SK-N-SH (cell line): Measurements from ENCODE around the gene CDC73. TPM values are rescaled to one million over a fixed set of nuclear protein-coding genes. Genes with fewer than 3 reads are reported as not detected.

Experiments used
- CTCF ChIA-PET: fragments of 300-600, 350-600 bp; formaldehyde crosslinking; extraction: SDS; loops from one replicate; lab custom pipeline; 2021; lab: Yijun Ruan, JAX
- POLR2A ChIA-PET: fragments of 350-600 bp; sonication (Branson Sonifier 250); formaldehyde crosslinking; extraction: SDS; loops from one replicate; lab custom pipeline; 2020; ENCODE audit warnings: antibody characterized with exemption, inconsistent platforms; lab: Yijun Ruan, JAX
- DNase-seq: peaks from one replicate; pipeline ENCODE4 v3.0.0; 2012
- H2AFZ ChIP-seq: fragments of 200-600 bp; sonication (generic); 2 replicates; pipeline ENCODE4 v1.8.1; 2016; ENCODE audit warnings: antibody characterized with exemption, mild to moderate bottlenecking, low read depth
- H3F3A ChIP-seq: fragments of 200-600 bp; sonication (generic); replicated peaks from 2 replicates; pipeline ENCODE3; 2016; ENCODE audit warnings: antibody characterized with exemption, mild to moderate bottlenecking; ENCODE audit not compliant: insufficient read depth
- H3K27ac ChIP-seq, 2 experiments: fragments of 200-500 bp in 1 of 2; fragments of 200-600 bp in 1 of 2; sonication (Bioruptor generic) in 1 of 2; sonication (generic), shearing (Covaris generic) in 1 of 2; 2 replicates each; pipeline versions ENCODE4 v1.5.1 to v1.6.1; 2014 to 2016; ENCODE audit warnings: low read depth in 2 of 2, inconsistent platforms in 1 of 2, low read length in 1 of 2, mild to moderate bottlenecking in 1 of 2, mixed read lengths in 1 of 2
- H3K27me3 ChIP-seq: fragments of 200-600 bp; sonication (generic), shearing (Covaris generic); 2 replicates; pipeline ENCODE4 v1.6.1; 2016; ENCODE audit warnings: mixed run types; ENCODE audit not compliant: insufficient read depth
- H3K36me3 ChIP-seq, 2 experiments: fragments of 200-500 bp in 1 of 2; fragments of 200-600 bp in 1 of 2; sonication (Bioruptor generic) in 1 of 2; sonication (generic) in 1 of 2; replicated peaks in 1 of 2; 2 replicates each; pipeline versions ENCODE3 to v1.5.1; 2014 to 2016; ENCODE audit warnings: low read length in 1 of 2, mild to moderate bottlenecking in 1 of 2; ENCODE audit not compliant: insufficient read depth in 2 of 2, control insufficient read depth in 1 of 2
- H3K4me1 ChIP-seq, 2 experiments: fragments of 200-500 bp in 1 of 2; fragments of 200-600 bp in 1 of 2; sonication (Bioruptor generic) in 1 of 2; sonication (generic), shearing (Covaris generic) in 1 of 2; 2 replicates each; pipeline versions ENCODE4 v1.5.1 to v1.6.1; 2014 to 2016; ENCODE audit warnings: low read depth in 1 of 2, low read length in 1 of 2, mixed run types in 1 of 2; ENCODE audit not compliant: insufficient read depth in 2 of 2, control insufficient read depth in 1 of 2
- H3K4me2 ChIP-seq: fragments of 200-600 bp; sonication (generic), shearing (Covaris generic); 2 replicates; pipeline ENCODE4 v1.6.1; 2017; ENCODE audit warnings: mixed run types
- H3K4me3 ChIP-seq, 2 experiments: fragments of 200-500 bp in 1 of 2; fragments of 200-600 bp in 1 of 2; sonication (Bioruptor generic) in 1 of 2; sonication (generic), shearing (Covaris generic) in 1 of 2; 2 replicates each; pipeline versions ENCODE4 v1.5.1 to v1.8.1; 2014 to 2016; ENCODE audit warnings: low read depth in 2 of 2, inconsistent platforms in 1 of 2, low read length in 1 of 2, mild to moderate bottlenecking in 1 of 2, mixed read lengths in 1 of 2, moderate library complexity in 1 of 2
- H3K79me2 ChIP-seq: fragments of 200-600 bp; sonication (generic); 2 replicates; pipeline ENCODE4 v1.8.1; 2017; ENCODE audit warnings: mild to moderate bottlenecking; ENCODE audit not compliant: insufficient read depth
- H3K9ac ChIP-seq: fragments of 200-600 bp; sonication (generic); 2 replicates; pipeline ENCODE4 v1.6.1; 2017; ENCODE audit warnings: mixed run types
- H3K9me2 ChIP-seq: fragments of 200-600 bp; sonication (generic); 2 replicates; pipeline ENCODE4 v1.6.1; 2017; ENCODE audit warnings: mixed run types
- H3K9me3 ChIP-seq: fragments of 200-600 bp; sonication (generic); 2 replicates; pipeline ENCODE4 v1.6.1; 2017; ENCODE audit warnings: mixed run types, mild to moderate bottlenecking, moderate library complexity
- H4K20me1 ChIP-seq: fragments of 200-600 bp; sonication (generic); 2 replicates; pipeline ENCODE4 v1.6.1; 2017; ENCODE audit warnings: mild to moderate bottlenecking, mixed run types; ENCODE audit not compliant: insufficient read depth
- CHD2 ChIP-seq: fragments of 150-350 bp; IDR thresholded peaks from 2 replicates; pipeline ENCODE4 v1.6.1; 2018; ENCODE audit warnings: low read length; ENCODE audit not compliant: partially characterized antibody
- ELF1 ChIP-seq: IDR thresholded peaks from 2 replicates; pipeline ENCODE4 v1.4.0; 2012
- EP300 ChIP-seq, 2 experiments: IDR thresholded peaks; 2 replicates each; pipeline versions ENCODE4 v1.4.0 to v1.6.1; 2012; ENCODE audit warnings: borderline replicate concordance in 1 of 2, low read depth in 1 of 2, low read length in 1 of 2
- EZH2phosphoT487 ChIP-seq: fragments of 200-600 bp; sonication (generic); IDR thresholded peaks from 2 replicates; pipeline ENCODE4 v1.6.1; 2017; ENCODE audit warnings: low read depth, mixed run types, mild to moderate bottlenecking, antibody characterized with exemption, moderate library complexity, borderline replicate concordance
- FOXJ3 ChIP-seq: sonication (generic); formaldehyde crosslinking; IDR thresholded peaks from 2 replicates; pipeline ENCODE4 v1.5.1; 2020; ENCODE audit warnings: mild to moderate bottlenecking, missing genetic modification reagents
- FOXM1 ChIP-seq: IDR thresholded peaks from 2 replicates; pipeline ENCODE4 v1.4.0; 2012; ENCODE audit warnings: low read depth, mild to moderate bottlenecking
- GABPA ChIP-seq: IDR thresholded peaks from 2 replicates; pipeline ENCODE4 v1.4.0; 2012; ENCODE audit warnings: low read depth, mild to moderate bottlenecking
- JUND ChIP-seq: IDR thresholded peaks from 2 replicates; pipeline ENCODE4 v1.4.0; 2012
- MEF2A ChIP-seq: IDR thresholded peaks from 2 replicates; pipeline ENCODE4 v1.4.0; 2012; ENCODE audit warnings: low read depth, borderline replicate concordance
- MXI1 ChIP-seq: IDR thresholded peaks from 2 replicates; pipeline ENCODE4 v1.6.1; 2012; ENCODE audit warnings: mild to moderate bottlenecking, low read depth, low read length, improper control_type of control experiment
- NRF1 ChIP-seq: IDR thresholded peaks from 2 replicates; pipeline ENCODE4 v1.6.1; 2012; ENCODE audit warnings: low read depth, mild to moderate bottlenecking, low read length
- RFX5 ChIP-seq: IDR thresholded peaks from 2 replicates; pipeline ENCODE4 v1.6.1; 2012; ENCODE audit warnings: mild to moderate bottlenecking, improper control_type of control experiment, low read length
- SMC3 ChIP-seq: IDR thresholded peaks from 2 replicates; pipeline ENCODE4 v1.6.1; 2012; ENCODE audit warnings: low read depth, low read length, improper control_type of control experiment
- TAF1 ChIP-seq: IDR thresholded peaks from 2 replicates; pipeline ENCODE4 v1.6.1; 2012; ENCODE audit warnings: low read depth, mild to moderate bottlenecking, low read length, moderate library complexity, borderline replicate concordance
- TEAD4 ChIP-seq: IDR thresholded peaks from 2 replicates; pipeline ENCODE4 v1.4.0; 2012; ENCODE audit warnings: mild to moderate bottlenecking, borderline replicate concordance; ENCODE audit not compliant: insufficient read depth
- YY1 ChIP-seq: IDR thresholded peaks from 2 replicates; pipeline ENCODE4 v1.4.0; 2012; ENCODE audit warnings: low read depth, mild to moderate bottlenecking
- WGBS: methylation state at CpG from one replicate; pipeline ENCODE4 v1.1.6; 2017; ENCODE audit warnings: low lambda C conversion rate; 5-methylcytosine and 5-hydroxymethylcytosine counted together
- polyA plus RNA-seq, 3 experiments: library from polyadenylated mRNA; depleted of rRNA; stranded (reverse); fragments of >200 nt; gene quantifications; 2 replicates each; pipeline ENCODE4 v1.2.3, GENCODE V29; 2012
- TF ChIP-seq, protein P1 (sequence below): fragments of 150-350 bp; IDR thresholded peaks from 2 replicates; pipeline ENCODE4 v1.6.1; 2017; ENCODE audit warnings: antibody characterized with exemption, low read length, low read depth, borderline replicate concordance
- TF ChIP-seq, protein P2 (sequence below): IDR thresholded peaks from 2 replicates; pipeline ENCODE4; 2012
- TF ChIP-seq, protein P3 (sequence below): fragments of 200-600 bp; sonication (generic); IDR thresholded peaks from 2 replicates; pipeline ENCODE4 v1.6.1; 2017; ENCODE audit warnings: antibody characterized with exemption, mild to moderate bottlenecking, moderate library complexity
- TF ChIP-seq, protein P4 (sequence below): IDR thresholded peaks from 2 replicates; pipeline ENCODE4 v1.4.0; 2012; ENCODE audit warnings: low read depth, borderline replicate concordance

Gene CDC73
- polyA plus RNA-seq, 1 of the 3 experiments (the other 2 are of a cell fraction) = 13.4 TPM

DNA sequence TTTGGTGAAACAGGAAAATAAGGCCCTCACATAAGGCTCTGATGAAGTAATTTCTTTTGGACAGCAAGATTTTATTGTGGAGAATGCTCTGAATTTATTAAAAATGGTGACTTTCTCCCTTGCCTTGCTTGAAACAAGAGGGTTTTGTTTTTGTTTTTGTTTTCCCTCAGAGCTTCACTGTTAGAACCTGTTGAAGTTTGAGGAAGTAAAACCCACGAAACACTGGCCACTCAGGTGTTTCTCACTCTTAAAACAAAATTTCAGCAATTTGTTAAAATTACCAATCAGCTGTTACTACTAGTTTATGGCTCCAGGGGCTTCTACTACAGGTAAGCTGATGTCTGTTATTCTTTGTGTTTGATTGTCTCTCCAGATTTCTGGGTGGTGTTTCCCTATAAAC, 177.2 kb downstream of the CDC73 start:
- ChIA-PET POLR2A (no interaction called here), CTCF (interaction anchor here (0.6 to 0.8 kb wide), 2 partner anchors 55 to 111 kb away, joined by 3 to 5 read pairs; no protein-coding TSS in a partner anchor)
- DNase-seq = no peak

More for the DNA sequence above, 177.2 kb downstream of the CDC73 start:
- Histone ChIP-seq H3K27me3 (no peaks in the 10 kb centered on the region), H3K79me2 (no peaks in the 10 kb centered on the region), H3K36me3 (no peaks in the 10 kb centered on the region), H3K4me3 (no peak overlapping the region), H3K9me2 (no peaks in the 10 kb centered on the region), H3K9ac (no peak overlapping the region), H3K4me2 (no peak overlapping the region), H3K4me1 (no peaks in the 10 kb centered on the region), H2AFZ (no peak overlapping the region), H4K20me1 (no peaks in the 10 kb centered on the region), H3F3A (no peaks in the 10 kb centered on the region), H3K9me3 (no peaks in the 10 kb centered on the region), H3K27ac (no peak overlapping the region)
- TF ChIP-seq CHD2 (no peak), EZH2phosphoT487 (no peak), TEAD4 (no peak), GABPA (no peak), TAF1 (no peak), EP300 (IDR thresholded peaks at IDR 0.05; ENCODE audit: borderline replicate concordance in 1 of 2, low read depth in 1 of 2, low read length in 1 of 2) (no peak), ELF1 (no peak), SMC3 (no peak), YY1 (no peak), FOXM1 (no peak), MXI1 (no peak), JUND (no peak), MEF2A (no peak), RFX5 (no peak), NRF1 (no peak), FOXJ3 (CRISPR knock-in tag) (no peak)
- TF ChIP-seq, protein P1, sequence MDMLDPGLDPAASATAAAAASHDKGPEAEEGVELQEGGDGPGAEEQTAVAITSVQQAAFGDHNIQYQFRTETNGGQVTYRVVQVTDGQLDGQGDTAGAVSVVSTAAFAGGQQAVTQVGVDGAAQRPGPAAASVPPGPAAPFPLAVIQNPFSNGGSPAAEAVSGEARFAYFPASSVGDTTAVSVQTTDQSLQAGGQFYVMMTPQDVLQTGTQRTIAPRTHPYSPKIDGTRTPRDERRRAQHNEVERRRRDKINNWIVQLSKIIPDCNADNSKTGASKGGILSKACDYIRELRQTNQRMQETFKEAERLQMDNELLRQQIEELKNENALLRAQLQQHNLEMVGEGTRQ = no peak
- TF ChIP-seq, protein P2, sequence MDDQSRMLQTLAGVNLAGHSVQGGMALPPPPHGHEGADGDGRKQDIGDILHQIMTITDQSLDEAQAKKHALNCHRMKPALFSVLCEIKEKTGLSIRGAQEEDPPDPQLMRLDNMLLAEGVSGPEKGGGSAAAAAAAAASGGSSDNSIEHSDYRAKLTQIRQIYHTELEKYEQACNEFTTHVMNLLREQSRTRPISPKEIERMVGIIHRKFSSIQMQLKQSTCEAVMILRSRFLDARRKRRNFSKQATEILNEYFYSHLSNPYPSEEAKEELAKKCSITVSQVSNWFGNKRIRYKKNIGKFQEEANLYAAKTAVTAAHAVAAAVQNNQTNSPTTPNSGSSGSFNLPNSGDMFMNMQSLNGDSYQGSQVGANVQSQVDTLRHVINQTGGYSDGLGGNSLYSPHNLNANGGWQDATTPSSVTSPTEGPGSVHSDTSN = no peak
- TF ChIP-seq, protein P3, sequence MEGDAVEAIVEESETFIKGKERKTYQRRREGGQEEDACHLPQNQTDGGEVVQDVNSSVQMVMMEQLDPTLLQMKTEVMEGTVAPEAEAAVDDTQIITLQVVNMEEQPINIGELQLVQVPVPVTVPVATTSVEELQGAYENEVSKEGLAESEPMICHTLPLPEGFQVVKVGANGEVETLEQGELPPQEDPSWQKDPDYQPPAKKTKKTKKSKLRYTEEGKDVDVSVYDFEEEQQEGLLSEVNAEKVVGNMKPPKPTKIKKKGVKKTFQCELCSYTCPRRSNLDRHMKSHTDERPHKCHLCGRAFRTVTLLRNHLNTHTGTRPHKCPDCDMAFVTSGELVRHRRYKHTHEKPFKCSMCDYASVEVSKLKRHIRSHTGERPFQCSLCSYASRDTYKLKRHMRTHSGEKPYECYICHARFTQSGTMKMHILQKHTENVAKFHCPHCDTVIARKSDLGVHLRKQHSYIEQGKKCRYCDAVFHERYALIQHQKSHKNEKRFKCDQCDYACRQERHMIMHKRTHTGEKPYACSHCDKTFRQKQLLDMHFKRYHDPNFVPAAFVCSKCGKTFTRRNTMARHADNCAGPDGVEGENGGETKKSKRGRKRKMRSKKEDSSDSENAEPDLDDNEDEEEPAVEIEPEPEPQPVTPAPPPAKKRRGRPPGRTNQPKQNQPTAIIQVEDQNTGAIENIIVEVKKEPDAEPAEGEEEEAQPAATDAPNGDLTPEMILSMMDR = no peak
- TF ChIP-seq, protein P4, sequence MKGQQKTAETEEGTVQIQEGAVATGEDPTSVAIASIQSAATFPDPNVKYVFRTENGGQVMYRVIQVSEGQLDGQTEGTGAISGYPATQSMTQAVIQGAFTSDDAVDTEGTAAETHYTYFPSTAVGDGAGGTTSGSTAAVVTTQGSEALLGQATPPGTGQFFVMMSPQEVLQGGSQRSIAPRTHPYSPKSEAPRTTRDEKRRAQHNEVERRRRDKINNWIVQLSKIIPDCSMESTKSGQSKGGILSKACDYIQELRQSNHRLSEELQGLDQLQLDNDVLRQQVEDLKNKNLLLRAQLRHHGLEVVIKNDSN = no peak
- WGBS = 69% methylated on average over 1 of the region's 1 CpG
